K562 (cell line): Measurements from ENCODE around the gene ADAT3. TPM values are rescaled to one million over a fixed set of nuclear protein-coding genes. Genes with fewer than 3 reads are reported as not detected.

ENCODE experiments used
- ATF7 ChIP-seq: fragments of 450-650 bp; IDR thresholded peaks from 2 replicates; pipeline ENCODE4 v1.7.1; 2014; ENCODE audit warnings: mild to moderate bottlenecking, moderate library complexity
- CBX8 ChIP-seq: fragments of 200-600 bp; sonication (generic); IDR thresholded peaks from 2 replicates; pipeline ENCODE4 v1.6.1; 2012; ENCODE audit warnings: borderline replicate concordance, mixed run types, low read depth, mild to moderate bottlenecking, moderate library complexity, mixed read lengths, low read length, control low read depth, inconsistent platforms; ENCODE audit not compliant: poor library complexity, severe bottlenecking; ENCODE audit errors: extremely low read depth
- EP400 ChIP-seq: fragments of 450-650 bp; IDR thresholded peaks from 2 replicates; pipeline ENCODE4 v1.6.1; 2017; ENCODE audit warnings: antibody characterized with exemption, mild to moderate bottlenecking, moderate library complexity
- FOXK2 ChIP-seq, 2 experiments: fragments of 450-650 bp; IDR thresholded peaks in 1 of 2; conservative IDR thresholded peaks in 1 of 2; 2 replicates each; pipeline ENCODE4 v1.6.1; 2016; ENCODE audit warnings: low read depth in 2 of 2, mild to moderate bottlenecking in 1 of 2
- HSF4 ChIP-seq: fragments of 250-450 bp; sonication (Bioruptor Pico); IDR thresholded peaks from 2 replicates; pipeline ENCODE4 v2.1.2; 2022; ENCODE audit warnings: mild to moderate bottlenecking, moderate library complexity, borderline replicate concordance
- MAZ ChIP-seq, 2 experiments: fragments of 450-650 bp in 1 of 2; sonication (generic) in 1 of 2; formaldehyde crosslinking; IDR thresholded peaks in 1 of 2; conservative IDR thresholded peaks in 1 of 2; 2 replicates each; pipeline versions ENCODE4 v1.4.0 to v1.5.0; 2020; ENCODE audit warnings: mild to moderate bottlenecking in 1 of 2, missing genetic modification reagents in 1 of 2
- POLR2AphosphoS2 ChIP-seq: IDR thresholded peaks from 2 replicates; pipeline ENCODE4 v1.6.1; 2012; ENCODE audit warnings: low read length, improper control_type of control experiment
- RAD51 ChIP-seq: fragments of 450-650 bp; IDR thresholded peaks from 2 replicates; pipeline ENCODE4 v1.7.1; 2016; ENCODE audit warnings: low read depth, mild to moderate bottlenecking, borderline replicate concordance
- ZNF224 ChIP-seq: sonication (generic); formaldehyde crosslinking; IDR thresholded peaks from 2 replicates; pipeline ENCODE4 v1.8.0; 2022; ENCODE audit warnings: mild to moderate bottlenecking, missing genetic modification reagents
- ZNF347 ChIP-seq: fragments of 450-650 bp; formaldehyde crosslinking; IDR thresholded peaks from 2 replicates; pipeline ENCODE4 v1.4.0; 2020; ENCODE audit warnings: low read depth, mild to moderate bottlenecking, moderate library complexity
- polyA plus RNA-seq, 8 experiments: library from polyadenylated mRNA; depleted of rRNA in 4 of 8; stranded (reverse) in 5 of 8; unstranded in 3 of 8; fragments of >200 nt; fragmentation: Nextera tagmentation in 2 of 8; fragmentation: Illumina TruSeq in 1 of 8; extraction: Ambion mirVana in 2 of 8; extraction: Trizol in 1 of 8; gene quantifications; 2 replicates each; pipeline versions ENCODE4 v1.2.1 to v1.2.3, GENCODE V29; 2011 to 2014; ENCODE audit warnings: inconsistent platforms in 1 of 8, missing spikeins in 1 of 8
- total RNA-seq, 7 experiments: library from RNA; depleted of rRNA in 6 of 7; stranded (reverse); fragments of >200 nt in 6 of 7; fragmentation: Illumina TruSeq in 2 of 7; extraction: Trizol in 2 of 7; gene quantifications; 2 replicates each; pipeline versions ENCODE4 v1.2.1 to v1.2.3, GENCODE V29; 2011 to 2021; ENCODE audit warnings: low replicate concordance in 1 of 7
- TF ChIP-seq, protein P1 (sequence below): sonication (generic); formaldehyde crosslinking; IDR thresholded peaks from 2 replicates; pipeline ENCODE4 v1.8.0; 2022; ENCODE audit warnings: mild to moderate bottlenecking, missing genetic modification reagents
- TF ChIP-seq, protein P2 (sequence below): fragments of 450-650 bp; formaldehyde crosslinking; IDR thresholded peaks from 2 replicates; pipeline ENCODE4 v1.4.0; 2020; ENCODE audit warnings: mild to moderate bottlenecking, moderate library complexity
- TF ChIP-seq, protein P3 (sequence below): sonication (generic); formaldehyde crosslinking; IDR thresholded peaks from 2 replicates; pipeline ENCODE4 v1.8.1; 2023; ENCODE audit warnings: mild to moderate bottlenecking, missing genetic modification reagents, moderate library complexity
- TF ChIP-seq, protein P4 (sequence below): IDR thresholded peaks from 3 replicates; pipeline ENCODE4 v1.6.1; 2011; ENCODE audit warnings: borderline replicate concordance, mild to moderate bottlenecking; ENCODE audit not compliant: insufficient read length, insufficient read depth
- TF ChIP-seq, protein P5 (sequence below): IDR thresholded peaks from 2 replicates; pipeline ENCODE4 v1.6.1; 2014; ENCODE audit warnings: antibody characterized with exemption

ADAT3 gene
- total and polyA plus RNA-seq, 9 of the 15 experiments (the other 6 are each of a cell fraction or from before 2014, with no cell fraction given) = 0.67 to 15.6 (median 7.8) TPM; not detected in 4

DNA sequence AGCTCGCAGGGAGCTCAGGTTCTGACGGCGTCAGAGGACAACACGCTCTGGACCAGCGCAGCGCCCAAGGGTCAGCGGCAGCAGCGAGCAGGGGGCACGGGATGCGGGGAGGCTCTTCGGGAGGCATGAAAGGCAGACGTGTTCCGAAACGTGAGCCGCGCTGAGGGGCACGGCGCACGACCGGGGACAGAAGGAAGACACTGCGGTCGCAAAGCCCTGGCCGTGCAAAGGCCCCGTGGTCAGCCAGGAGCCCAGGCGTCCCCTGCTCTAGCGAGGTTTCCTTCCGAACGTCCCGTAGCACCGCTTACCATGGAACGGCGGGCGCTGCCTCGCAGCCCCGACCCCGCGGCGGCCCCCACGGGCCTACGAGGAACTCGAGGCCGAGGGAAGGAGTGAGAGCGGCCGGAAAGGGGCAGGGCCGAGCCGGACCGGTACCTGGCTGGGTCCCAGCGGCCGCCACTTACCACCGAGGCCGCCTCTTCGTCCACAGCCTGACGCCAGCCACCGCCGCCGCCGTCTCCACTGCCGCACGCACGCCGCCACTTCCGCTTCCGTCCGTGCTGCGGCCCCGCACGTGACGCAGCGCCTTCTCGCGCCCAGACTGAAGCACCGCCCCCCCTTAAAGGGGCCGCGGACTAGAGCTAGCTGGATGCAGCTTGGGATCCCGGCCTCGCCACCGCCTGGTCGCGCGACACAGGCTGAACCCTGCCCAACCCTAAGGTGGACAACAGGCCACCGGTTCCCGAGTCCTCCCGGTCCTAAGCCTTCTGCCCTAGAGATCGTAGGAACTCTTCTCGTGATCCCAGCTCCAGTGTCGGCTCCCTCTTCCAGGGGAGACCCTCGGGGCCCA lies 29.3 kb upstream of the ADAT3 start (continued):
- TF ChIP-seq MAZ (CRISPR knock-in tag; conservative IDR thresholded peaks at IDR 0.05 in 1 of 2, IDR thresholded peaks at IDR 0.05 in 1 of 2) (peak; percentile 74 to 78; a peak in 3 of 4 replicates), ATF7 (peak; percentile 79; the same call in 1 of the 2 replicates), RAD51 (peak; percentile 95), ZNF224 (CRISPR knock-in tag) (no peak), FOXK2 (conservative IDR thresholded peaks at IDR 0.05 in 1 of 2, IDR thresholded peaks at IDR 0.05 in 1 of 2; ENCODE audit: low read depth in 2 of 2) (peak; percentile 24 to 60; a peak in 2 of 4 replicates), HSF4 (no peak), POLR2AphosphoS2 (peak; percentile 97), ZNF347 (no peak), EP400 (peak; percentile 79; the same call in 1 of the 2 replicates), CBX8 (no peak)
- TF ChIP-seq, protein P1, sequence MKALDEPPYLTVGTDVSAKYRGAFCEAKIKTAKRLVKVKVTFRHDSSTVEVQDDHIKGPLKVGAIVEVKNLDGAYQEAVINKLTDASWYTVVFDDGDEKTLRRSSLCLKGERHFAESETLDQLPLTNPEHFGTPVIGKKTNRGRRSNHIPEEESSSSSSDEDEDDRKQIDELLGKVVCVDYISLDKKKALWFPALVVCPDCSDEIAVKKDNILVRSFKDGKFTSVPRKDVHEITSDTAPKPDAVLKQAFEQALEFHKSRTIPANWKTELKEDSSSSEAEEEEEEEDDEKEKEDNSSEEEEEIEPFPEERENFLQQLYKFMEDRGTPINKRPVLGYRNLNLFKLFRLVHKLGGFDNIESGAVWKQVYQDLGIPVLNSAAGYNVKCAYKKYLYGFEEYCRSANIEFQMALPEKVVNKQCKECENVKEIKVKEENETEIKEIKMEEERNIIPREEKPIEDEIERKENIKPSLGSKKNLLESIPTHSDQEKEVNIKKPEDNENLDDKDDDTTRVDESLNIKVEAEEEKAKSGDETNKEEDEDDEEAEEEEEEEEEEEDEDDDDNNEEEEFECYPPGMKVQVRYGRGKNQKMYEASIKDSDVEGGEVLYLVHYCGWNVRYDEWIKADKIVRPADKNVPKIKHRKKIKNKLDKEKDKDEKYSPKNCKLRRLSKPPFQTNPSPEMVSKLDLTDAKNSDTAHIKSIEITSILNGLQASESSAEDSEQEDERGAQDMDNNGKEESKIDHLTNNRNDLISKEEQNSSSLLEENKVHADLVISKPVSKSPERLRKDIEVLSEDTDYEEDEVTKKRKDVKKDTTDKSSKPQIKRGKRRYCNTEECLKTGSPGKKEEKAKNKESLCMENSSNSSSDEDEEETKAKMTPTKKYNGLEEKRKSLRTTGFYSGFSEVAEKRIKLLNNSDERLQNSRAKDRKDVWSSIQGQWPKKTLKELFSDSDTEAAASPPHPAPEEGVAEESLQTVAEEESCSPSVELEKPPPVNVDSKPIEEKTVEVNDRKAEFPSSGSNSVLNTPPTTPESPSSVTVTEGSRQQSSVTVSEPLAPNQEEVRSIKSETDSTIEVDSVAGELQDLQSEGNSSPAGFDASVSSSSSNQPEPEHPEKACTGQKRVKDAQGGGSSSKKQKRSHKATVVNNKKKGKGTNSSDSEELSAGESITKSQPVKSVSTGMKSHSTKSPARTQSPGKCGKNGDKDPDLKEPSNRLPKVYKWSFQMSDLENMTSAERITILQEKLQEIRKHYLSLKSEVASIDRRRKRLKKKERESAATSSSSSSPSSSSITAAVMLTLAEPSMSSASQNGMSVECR (CRISPR knock-in tag) = peak; percentile 95
- TF ChIP-seq, protein P2, sequence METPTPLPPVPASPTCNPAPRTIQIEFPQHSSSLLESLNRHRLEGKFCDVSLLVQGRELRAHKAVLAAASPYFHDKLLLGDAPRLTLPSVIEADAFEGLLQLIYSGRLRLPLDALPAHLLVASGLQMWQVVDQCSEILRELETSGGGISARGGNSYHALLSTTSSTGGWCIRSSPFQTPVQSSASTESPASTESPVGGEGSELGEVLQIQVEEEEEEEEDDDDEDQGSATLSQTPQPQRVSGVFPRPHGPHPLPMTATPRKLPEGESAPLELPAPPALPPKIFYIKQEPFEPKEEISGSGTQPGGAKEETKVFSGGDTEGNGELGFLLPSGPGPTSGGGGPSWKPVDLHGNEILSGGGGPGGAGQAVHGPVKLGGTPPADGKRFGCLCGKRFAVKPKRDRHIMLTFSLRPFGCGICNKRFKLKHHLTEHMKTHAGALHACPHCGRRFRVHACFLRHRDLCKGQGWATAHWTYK (CRISPR knock-in tag) = peak; percentile 30; the same call in 1 of the 2 replicates
- TF ChIP-seq, protein P3, sequence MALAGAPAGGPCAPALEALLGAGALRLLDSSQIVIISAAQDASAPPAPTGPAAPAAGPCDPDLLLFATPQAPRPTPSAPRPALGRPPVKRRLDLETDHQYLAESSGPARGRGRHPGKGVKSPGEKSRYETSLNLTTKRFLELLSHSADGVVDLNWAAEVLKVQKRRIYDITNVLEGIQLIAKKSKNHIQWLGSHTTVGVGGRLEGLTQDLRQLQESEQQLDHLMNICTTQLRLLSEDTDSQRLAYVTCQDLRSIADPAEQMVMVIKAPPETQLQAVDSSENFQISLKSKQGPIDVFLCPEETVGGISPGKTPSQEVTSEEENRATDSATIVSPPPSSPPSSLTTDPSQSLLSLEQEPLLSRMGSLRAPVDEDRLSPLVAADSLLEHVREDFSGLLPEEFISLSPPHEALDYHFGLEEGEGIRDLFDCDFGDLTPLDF (CRISPR knock-in tag) = peak; percentile 90
- TF ChIP-seq, protein P4, sequence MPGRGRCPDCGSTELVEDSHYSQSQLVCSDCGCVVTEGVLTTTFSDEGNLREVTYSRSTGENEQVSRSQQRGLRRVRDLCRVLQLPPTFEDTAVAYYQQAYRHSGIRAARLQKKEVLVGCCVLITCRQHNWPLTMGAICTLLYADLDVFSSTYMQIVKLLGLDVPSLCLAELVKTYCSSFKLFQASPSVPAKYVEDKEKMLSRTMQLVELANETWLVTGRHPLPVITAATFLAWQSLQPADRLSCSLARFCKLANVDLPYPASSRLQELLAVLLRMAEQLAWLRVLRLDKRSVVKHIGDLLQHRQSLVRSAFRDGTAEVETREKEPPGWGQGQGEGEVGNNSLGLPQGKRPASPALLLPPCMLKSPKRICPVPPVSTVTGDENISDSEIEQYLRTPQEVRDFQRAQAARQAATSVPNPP = no peak
- TF ChIP-seq, protein P5, sequence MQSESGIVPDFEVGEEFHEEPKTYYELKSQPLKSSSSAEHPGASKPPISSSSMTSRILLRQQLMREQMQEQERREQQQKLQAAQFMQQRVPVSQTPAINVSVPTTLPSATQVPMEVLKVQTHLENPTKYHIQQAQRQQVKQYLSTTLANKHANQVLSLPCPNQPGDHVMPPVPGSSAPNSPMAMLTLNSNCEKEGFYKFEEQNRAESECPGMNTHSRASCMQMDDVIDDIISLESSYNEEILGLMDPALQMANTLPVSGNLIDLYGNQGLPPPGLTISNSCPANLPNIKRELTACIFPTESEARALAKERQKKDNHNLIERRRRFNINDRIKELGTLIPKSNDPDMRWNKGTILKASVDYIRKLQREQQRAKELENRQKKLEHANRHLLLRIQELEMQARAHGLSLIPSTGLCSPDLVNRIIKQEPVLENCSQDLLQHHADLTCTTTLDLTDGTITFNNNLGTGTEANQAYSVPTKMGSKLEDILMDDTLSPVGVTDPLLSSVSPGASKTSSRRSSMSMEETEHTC = peak; percentile 92
